Caco-2 (cell line): ENCODE data around the gene NT5DC4. TPM values are rescaled to one million over a fixed set of nuclear protein-coding genes. Genes with fewer than 3 reads are reported as not detected.

Experiments used
- BruUV-seq: library from RNA; stranded (reverse); fragments of 400-500 nt; replicated peaks from 2 replicates; lab custom pipeline; 2021; lab: Mats Ljungman, UMichigan
- CTCF ChIA-PET: fragments of 300-600 bp; sonication (Branson Sonifier 250); formaldehyde crosslinking; loops from one replicate; lab custom pipeline; 2022; ENCODE audit warnings: antibody characterized with exemption; lab: Charles Lee
- POLR2A ChIA-PET: fragments of 300-600 bp; sonication (Branson Sonifier 250); formaldehyde crosslinking; loops from one replicate; lab custom pipeline; 2022; ENCODE audit warnings: antibody characterized with exemption; lab: Charles Lee
- DNase-seq, 2 experiments: peaks; one replicate each; pipeline versions ENCODE4 v3.0.0 to v3.0.0-alpha.2; 2020 to 2022
- H3K27me3 ChIP-seq: replicated peaks from 2 replicates; pipeline ENCODE4 v1.6.0; 2011; ENCODE audit warnings: low read length; ENCODE audit not compliant: control insufficient read depth, insufficient read depth
- H3K36me3 ChIP-seq: 2 replicates; pipeline ENCODE4 v1.5.1; 2011; ENCODE audit warnings: low read length; ENCODE audit not compliant: control insufficient read depth, insufficient read depth
- H3K4me1 ChIP-seq: fragments of 250-450 bp; sonication (Bioruptor Pico); 2 replicates; pipeline ENCODE4 v1.5.1; 2020; ENCODE audit warnings: mild to moderate bottlenecking
- H3K4me3 ChIP-seq: 2 replicates; pipeline ENCODE4 v1.5.1; 2011; ENCODE audit warnings: low read depth, mild to moderate bottlenecking, control low read depth, low read length
- H3K9me3 ChIP-seq: fragments of 250-450 bp; sonication (Bioruptor Pico); 2 replicates; pipeline ENCODE4 v1.5.1; 2020; ENCODE audit warnings: mild to moderate bottlenecking, moderate library complexity
- H3K27ac Mint-ChIP-seq: one replicate; pipeline ENCODE4 v1.8.0; 2022; ENCODE audit warnings: mixed read lengths; ENCODE audit not compliant: unreplicated experiment
- H3K27me3 Mint-ChIP-seq: one replicate; pipeline ENCODE4 v1.8.0; 2022; ENCODE audit warnings: mixed read lengths; ENCODE audit not compliant: insufficient read depth, unreplicated experiment
- H3K36me3 Mint-ChIP-seq: one replicate; pipeline ENCODE4 v1.8.0; 2022; ENCODE audit warnings: mild to moderate bottlenecking, mixed read lengths; ENCODE audit not compliant: insufficient read depth, unreplicated experiment
- H3K4me1 Mint-ChIP-seq: one replicate; pipeline ENCODE4 v1.8.0; 2022; ENCODE audit warnings: low read depth, mixed read lengths; ENCODE audit not compliant: unreplicated experiment
- H3K4me3 Mint-ChIP-seq: one replicate; pipeline ENCODE4 v1.8.0; 2022; ENCODE audit warnings: mild to moderate bottlenecking, moderate library complexity, mixed read lengths; ENCODE audit not compliant: unreplicated experiment
- H3K9me3 Mint-ChIP-seq: one replicate; pipeline ENCODE4 v1.8.0; 2022; ENCODE audit warnings: mixed read lengths; ENCODE audit not compliant: unreplicated experiment
- CTCF ChIP-seq, 2 experiments: fragments of 200-600 bp in 1 of 2; IDR thresholded peaks; 1 replicate in 1 of 2; 2 replicates in 1 of 2; pipeline versions ENCODE4 v1.5.1 to v1.8.0; 2011 to 2022; ENCODE audit warnings: antibody characterized with exemption in 1 of 2, control low read depth in 1 of 2, inconsistent platforms in 1 of 2, low read depth in 1 of 2, low read length in 1 of 2, mild to moderate bottlenecking in 1 of 2, moderate library complexity in 1 of 2; ENCODE audit not compliant: insufficient read depth in 1 of 2, severe bottlenecking in 1 of 2, unreplicated experiment in 1 of 2
- intact Hi-C: fragments of 100-400 bp; cut with micrococcal nuclease; formaldehyde crosslinking; loops from one replicate; pipeline ENCODE4 v1.10.0; 2022; ENCODE audit not compliant: unreplicated experiment
- total RNA-seq: library from RNA; stranded (reverse); gene quantifications from 2 replicates; pipeline ENCODE4 v1.2.3, GENCODE V29; 2022

Gene NT5DC4
- total RNA-seq, 1 experiment from 2014 or later = 4.0 TPM

GRCh38 chr2:112708968-112709367 is 11.9 kb upstream of the NT5DC4 start:
- no peak overlapping the region for H3K27ac Mint-ChIP-seq
- H3K27me3 Mint-ChIP-seq = no peaks in the 10 kb centered on the region
- TF ChIP-seq CTCF (IDR thresholded peaks at IDR 0.05; ENCODE audit: insufficient read depth in 1 of 2, low read depth in 1 of 2, low read length in 1 of 2, severe bottlenecking in 1 of 2, unreplicated experiment in 1 of 2) = no peak
- Histone ChIP-seq H3K36me3 (no peaks in the 10 kb centered on the region), H3K9me3 (no peaks in the 10 kb centered on the region), H3K27me3 (no peaks in the 10 kb centered on the region), H3K4me1 (peaks cover 18% of the 10 kb centered on the region), H3K4me3 (no peak overlapping the region)
- no peak overlapping the region for H3K4me3 Mint-ChIP-seq
- CTCF ChIA-PET = no interaction called here
- no TSS peak for BruUV-seq
- DNase-seq = no peak
- peaks cover 10% of the 10 kb centered on the region for H3K4me1 Mint-ChIP-seq
- POLR2A ChIA-PET = no interaction called here
- peaks cover 6% of the 10 kb centered on the region for H3K36me3 Mint-ChIP-seq
- no peaks in the 10 kb centered on the region for H3K9me3 Mint-ChIP-seq
- intact Hi-C loops = no loop called here

- intact Hi-C loops = no loop called here
- H3K4me1 Mint-ChIP-seq = peaks cover 10% of the 10 kb centered on the region
- Histone ChIP-seq H3K4me1 (peaks cover 18% of the 10 kb centered on the region), H3K27me3 (no peaks in the 10 kb centered on the region), H3K4me3 (no peak overlapping the region), H3K9me3 (no peaks in the 10 kb centered on the region), H3K36me3 (no peaks in the 10 kb centered on the region)
- H3K27me3 Mint-ChIP-seq = no peaks in the 10 kb centered on the region
- H3K9me3 Mint-ChIP-seq = no peaks in the 10 kb centered on the region
- CTCF ChIA-PET = interaction anchor here (1.0 kb wide), 1 partner anchor 16 kb away, joined by 3 read pairs; no protein-coding TSS in a partner anchor
- BruUV-seq = no TSS peak
- DNase-seq = no peak
- H3K27ac Mint-ChIP-seq = no peak overlapping the region
- POLR2A ChIA-PET = no interaction called here
- H3K36me3 Mint-ChIP-seq = peaks cover 6% of the 10 kb centered on the region
- no peak overlapping the region for H3K4me3 Mint-ChIP-seq
- TF ChIP-seq CTCF (IDR thresholded peaks at IDR 0.05; ENCODE audit: insufficient read depth in 1 of 2, low read depth in 1 of 2, low read length in 1 of 2, severe bottlenecking in 1 of 2, unreplicated experiment in 1 of 2) = no peak
These were observed 11.1 kb upstream of the NT5DC4 start for GRCh38 chr2:112709703-112710102.

GRCh38 chr2:112710956-112711750 is 9.7 kb upstream of the NT5DC4 start:
- H3K4me1 Mint-ChIP-seq = peaks cover 10% of the 10 kb centered on the region
- ChIA-PET POLR2A (no interaction called here), CTCF (no interaction called here)
- no peaks in the 10 kb centered on the region for H3K27me3 ChIP-seq
- H3K4me1 ChIP-seq = peaks cover 12% of the 10 kb centered on the region
- H3K4me3 Mint-ChIP-seq = no peak overlapping the region
- H3K9me3 Mint-ChIP-seq = no peaks in the 10 kb centered on the region
- no peak overlapping the region for H3K27ac Mint-ChIP-seq
- intact Hi-C loops = no loop called here
- no peak for DNase-seq
- no peak overlapping the region for H3K4me3 ChIP-seq
- BruUV-seq = no TSS peak
- H3K9me3 ChIP-seq = no peaks in the 10 kb centered on the region
- H3K27me3 Mint-ChIP-seq = no peaks in the 10 kb centered on the region
- H3K36me3 ChIP-seq = no peaks in the 10 kb centered on the region
- no peak for TF ChIP-seq CTCF (IDR thresholded peaks at IDR 0.05; ENCODE audit: insufficient read depth in 1 of 2, low read depth in 1 of 2, low read length in 1 of 2, severe bottlenecking in 1 of 2, unreplicated experiment in 1 of 2)
- H3K36me3 Mint-ChIP-seq = peaks cover 6% of the 10 kb centered on the region
